SU-DHL-6 (cell line): ENCODE measurements around the gene IFNA7.

Source experiments
- CTCF ChIP-seq: fragments of 200-600 bp; sonication (generic); IDR thresholded peaks from one replicate; pipeline ENCODE4 v1.5.1; 2017; ENCODE audit warnings: antibody characterized with exemption, mild to moderate bottlenecking, low read length, moderate library complexity; ENCODE audit not compliant: insufficient read depth, poor library complexity, severe bottlenecking
- EZH2phosphoT487 ChIP-seq: fragments of 200-600 bp; sonication (generic), shearing (Covaris generic); conservative IDR thresholded peaks from 2 replicates; pipeline ENCODE4 v1.6.1; 2018; ENCODE audit warnings: mild to moderate bottlenecking, antibody characterized with exemption, low read length, moderate library complexity, mixed read lengths

DNA sequence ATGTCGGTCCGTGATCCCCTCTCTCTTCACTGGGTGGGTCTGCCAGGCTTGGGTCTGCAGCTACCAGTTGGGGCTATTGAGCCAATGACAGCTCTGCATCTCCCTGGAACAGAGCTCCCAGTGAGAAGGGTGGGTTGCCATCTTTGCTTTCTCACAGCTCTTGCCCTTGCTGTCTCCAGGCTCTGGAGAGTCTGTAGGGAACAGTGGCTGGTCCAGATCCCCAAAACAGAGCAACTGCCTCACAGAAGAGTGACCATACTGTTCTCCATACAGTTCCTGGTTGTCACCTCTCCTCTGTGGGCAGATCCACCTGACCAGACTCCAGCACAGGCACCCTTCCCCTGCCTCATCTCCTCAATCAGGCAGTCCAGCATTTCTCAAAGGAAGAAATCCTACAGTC, 31.3 kb upstream of the IFNA7 start:
- no peak for TF ChIP-seq EZH2phosphoT487
- no peak for TF ChIP-seq CTCF
